ENCODE results near the gene ZBTB7A. TPM values are rescaled to one million over a fixed set of nuclear protein-coding genes. Genes with fewer than 3 reads are reported as not detected.
"Not testable (repeated sequence)": the region's sequence is repeated elsewhere in the genome, so short reads cannot be mapped to it uniquely, and the experiment has no call there.

Gene ZBTB7A
- total RNA-seq, 1 experiment from 2014 or later, result 13.3 TPM

- in situ Hi-C loops (cut with HindIII; ENCODE audit: low sequenced_read_pairs), result no loop called here
- DNase-seq (ENCODE audit: low spot score), result no peak
These were observed 38.1 kb downstream of the ZBTB7A start for GRCh38 chr19:4028334-4029246.

GRCh38 chr19:4027146-4027545 lies 39.6 kb downstream of the ZBTB7A start:
- in situ Hi-C loops (cut with HindIII; ENCODE audit: low sequenced_read_pairs), result no loop called here
- no peak for DNase-seq (ENCODE audit: low spot score)

GRCh38 chr19:4025317-4025716 lies 41.4 kb downstream of the ZBTB7A start:
- in situ Hi-C loops (cut with HindIII; ENCODE audit: low sequenced_read_pairs), result no loop called here
- DNase-seq (ENCODE audit: low spot score), result no peak

GRCh38 chr19:4023600-4024398 lies 42.9 kb downstream of the ZBTB7A start:
- in situ Hi-C loops (cut with HindIII; ENCODE audit: low sequenced_read_pairs), result no loop called here

GRCh38 chr19:4019578-4019977 lies 47.1 kb downstream of the ZBTB7A start:
- in situ Hi-C loops (cut with HindIII; ENCODE audit: low sequenced_read_pairs), result no loop called here
- no peak for DNase-seq (ENCODE audit: low spot score)

More at GRCh38 chr19:4023600-4024398, 42.9 kb downstream of the ZBTB7A start:
- DNase-seq (ENCODE audit: low spot score), result peak; percentile 24

GRCh38 chr19:4018775-4019504 lies 47.8 kb downstream of the ZBTB7A start:
- in situ Hi-C loops (cut with HindIII; ENCODE audit: low sequenced_read_pairs), result no loop called here
- no peak for DNase-seq (ENCODE audit: low spot score)

- DNase-seq (ENCODE audit: low spot score), result peak; percentile 73
- in situ Hi-C loops (cut with HindIII; ENCODE audit: low sequenced_read_pairs), result no loop called here
These were observed 48.5 kb downstream of the ZBTB7A start for GRCh38 chr19:4018140-4018613.

GRCh38 chr19:4016903-4017638 lies 49.6 kb downstream of the ZBTB7A start:
- DNase-seq (ENCODE audit: low spot score), result no peak
- in situ Hi-C loops (cut with HindIII; ENCODE audit: low sequenced_read_pairs), result no loop called here

- in situ Hi-C loops (cut with HindIII; ENCODE audit: low sequenced_read_pairs), result no loop called here
- no peak for DNase-seq (ENCODE audit: low spot score)
These were observed 50.2 kb downstream of the ZBTB7A start for GRCh38 chr19:4016486-4016885.

- DNase-seq (ENCODE audit: low spot score), result no peak
These were observed 50.8 kb downstream of the ZBTB7A start for GRCh38 chr19:4015705-4016402.

GRCh38 chr19:4014541-4015491 lies 51.9 kb downstream of the ZBTB7A start:
- in situ Hi-C loops (cut with HindIII; ENCODE audit: low sequenced_read_pairs), result no loop called here
- peak; percentile 81 for DNase-seq (ENCODE audit: low spot score)

More at GRCh38 chr19:4015705-4016402, 50.8 kb downstream of the ZBTB7A start:
- in situ Hi-C loops (cut with HindIII; ENCODE audit: low sequenced_read_pairs), result no loop called here

GRCh38 chr19:4013886-4014540 lies 52.7 kb downstream of the ZBTB7A start:
- no peak for DNase-seq (ENCODE audit: low spot score)
- in situ Hi-C loops (cut with HindIII; ENCODE audit: low sequenced_read_pairs), result no loop called here

- in situ Hi-C loops (cut with HindIII; ENCODE audit: low sequenced_read_pairs), result no loop called here
- DNase-seq (ENCODE audit: low spot score), result no peak
These were observed 53.6 kb downstream of the ZBTB7A start for GRCh38 chr19:4012975-4013634.

- in situ Hi-C loops (cut with HindIII; ENCODE audit: low sequenced_read_pairs), result no loop called here
- DNase-seq (ENCODE audit: low spot score), result no peak
These were observed 54.4 kb downstream of the ZBTB7A start for GRCh38 chr19:4012092-4012974.

GRCh38 chr19:4011430-4011829 lies 55.3 kb downstream of the ZBTB7A start:
- DNase-seq (ENCODE audit: low spot score); in situ Hi-C loops (cut with HindIII; ENCODE audit: low sequenced_read_pairs): not testable (repeated sequence)
